Left lung (tissue), 10 donors: ENCODE data around the gene TRIM25. TPM values are rescaled to one million over a fixed set of nuclear protein-coding genes. Genes with fewer than 3 reads are reported as not detected.

Experiments
- ATAC-seq: fragments of 200-7000 bp; cut with Tn5 transposase; one replicate; pipeline ENCODE4 v1.9.1; 2020; ENCODE audit warnings: moderate library complexity
- DNase-seq, 4 donors: peaks; one replicate each; pipeline ENCODE4 v3.0.0-alpha.2; 2013 to 2020
- H3K27ac ChIP-seq, 2 donors: fragments of 200-600 bp; sonication (generic) in 1 of 2; one replicate each; pipeline versions ENCODE4 v1.5.0 to v1.8.0; 2020 to 2021
- H3K27me3 ChIP-seq, 2 donors: fragments of 200-600 bp; sonication (generic) in 1 of 2; one replicate each; pipeline versions ENCODE4 v1.5.0 to v1.8.0; 2020 to 2021
- H3K36me3 ChIP-seq, 2 donors: fragments of 200-600 bp; sonication (generic) in 1 of 2; one replicate each; pipeline versions ENCODE4 v1.5.0 to v1.8.0; 2020 to 2021
- H3K4me1 ChIP-seq, 2 donors: fragments of 200-600 bp; one replicate each; pipeline ENCODE4 v1.8.0; 2021
- H3K4me3 ChIP-seq, 2 donors: fragments of 200-600 bp; sonication (generic) in 1 of 2; one replicate each; pipeline versions ENCODE4 v1.5.0 to v1.8.0; 2020 to 2021; ENCODE audit warnings: mild to moderate bottlenecking in 1 of 2
- H3K9me3 ChIP-seq, 2 donors: fragments of 200-600 bp; sonication (generic) in 1 of 2; one replicate each; pipeline versions ENCODE4 v1.5.0 to v1.8.0; 2020 to 2021
- CTCF ChIP-seq, 2 donors: fragments of 200-600 bp; sonication (generic) in 1 of 2; IDR thresholded peaks; one replicate each; pipeline versions ENCODE4 v1.5.0 to v1.8.0; 2021; ENCODE audit warnings: antibody characterized with exemption in 2 of 2
- intact Hi-C, 2 donors: fragments of 100-400 bp; cut with DNase I; formaldehyde crosslinking; loops; one replicate each; pipeline versions ENCODE4 v1.11.2 to v1.14.2; 2022
- polyA plus RNA-seq, 6 donors: library from polyadenylated mRNA; unstranded; fragments of 120-200 nt; gene quantifications; one replicate each; pipeline ENCODE4 v1.2.1, GENCODE V29; 2013; ENCODE audit not compliant: insufficient read length in 6 of 6
- total RNA-seq, 2 donors: library from RNA; stranded (reverse); fragmentation: NEBNext Ultra II Directional; extraction: Animal tissue kit (Norgen Biotek cat#: 25700); gene quantifications; one replicate each; pipeline ENCODE4 v1.2.1, GENCODE V29; 2021
- donor health status: DM: no; HTN: yes; CAD: no.
- donor health status: DM: no; HTN: no; CAD: no.

Gene TRIM25
- total and polyA plus RNA-seq, 8 donors: 42.3 to 127 (median 47.1) TPM

GRCh38 chr17:56926270-56926669, 12.4 kb upstream of the TRIM25 start:
- TF ChIP-seq CTCF (IDR thresholded peaks at IDR 0.05): no peak
- H3K9me3 ChIP-seq: peaks cover 0 to 21% of the 10 kb centered on the region in 2 donors
- H3K27me3 ChIP-seq: no peaks in the 10 kb centered on the region
- H3K4me3 ChIP-seq: no peak overlapping the region
- no peak overlapping the region for H3K27ac ChIP-seq
- no peaks in the 10 kb centered on the region for H3K36me3 ChIP-seq
- H3K4me1 ChIP-seq: no peaks in the 10 kb centered on the region
- ATAC-seq: no peak
- DNase-seq: no peak
- intact Hi-C loops: no loop called here

GRCh38 chr17:56925088-56925487, 11.2 kb upstream of the TRIM25 start:
- H3K9me3 ChIP-seq: peaks cover 0 to 13% of the 10 kb centered on the region in 2 donors
- no peak overlapping the region for H3K4me3 ChIP-seq
- intact Hi-C loops: no loop called here
- no peaks in the 10 kb centered on the region for H3K36me3 ChIP-seq
- no peak for TF ChIP-seq CTCF (IDR thresholded peaks at IDR 0.05)
- no peaks in the 10 kb centered on the region for H3K27me3 ChIP-seq
- no peak overlapping the region for H3K27ac ChIP-seq
- H3K4me1 ChIP-seq: no peaks in the 10 kb centered on the region
- DNase-seq (no peak), ATAC-seq (no peak)

GRCh38 chr17:56919717-56920116, 5.9 kb upstream of the TRIM25 start:
- DNase-seq (no peak), ATAC-seq (no peak)
- no peaks in the 10 kb centered on the region for H3K36me3 ChIP-seq
- peaks cover 0 to 48% of the 10 kb centered on the region in 2 donors for H3K4me1 ChIP-seq
- no peak for TF ChIP-seq CTCF (IDR thresholded peaks at IDR 0.05)
- no peaks in the 10 kb centered on the region for H3K9me3 ChIP-seq
- intact Hi-C loops: no loop called here
- no peak overlapping the region for H3K4me3 ChIP-seq
- H3K27ac ChIP-seq: peak overlapping the region in 1 of 2 donors; percentile 100
- no peaks in the 10 kb centered on the region for H3K27me3 ChIP-seq

- Histone ChIP-seq H3K4me1 (peaks cover 0 to 50% of the 10 kb centered on the region in 2 donors), H3K9me3 (no peaks in the 10 kb centered on the region), H3K36me3 (no peaks in the 10 kb centered on the region), H3K27me3 (no peaks in the 10 kb centered on the region), H3K4me3 (no peak overlapping the region), H3K27ac (peak overlapping the region; percentile 2 to 100)
- intact Hi-C loops: no loop called here
- no peak for TF ChIP-seq CTCF (IDR thresholded peaks at IDR 0.05)
- no peak for ATAC-seq
- DNase-seq: no peak
Observed at GRCh38 chr17:56918916-56919315, 5.1 kb upstream of the TRIM25 start.

GRCh38 chr17:56917559-56918296, 3.9 kb upstream of the TRIM25 start:
- no peak for ATAC-seq
- Histone ChIP-seq H3K4me1 (peaks cover 0 to 50% of the 10 kb centered on the region in 2 donors), H3K9me3 (no peaks in the 10 kb centered on the region), H3K4me3 (no peak overlapping the region), H3K36me3 (no peaks in the 10 kb centered on the region), H3K27ac (peak overlapping the region in 1 of 2 donors; percentile 100), H3K27me3 (no peaks in the 10 kb centered on the region)
- no peak for TF ChIP-seq CTCF (IDR thresholded peaks at IDR 0.05)
- DNase-seq: no peak
- intact Hi-C loops: no loop called here
